Fibroblast of villous mesenchyme (primary cell): Measurements from ENCODE around the gene COA3. TPM values are rescaled to one million over a fixed set of nuclear protein-coding genes. Genes with fewer than 3 reads are reported as not detected.
"Not testable (repeated sequence)": the region's sequence is repeated elsewhere in the genome, so short reads cannot be mapped to it uniquely, and the experiment has no call there.

Experiments used
- DNase-seq: peaks from one replicate; pipeline ENCODE4 v3.0.0-alpha.2; 2010; ENCODE audit warnings: low read depth
- H3K4me3 ChIP-seq: 2 replicates; pipeline ENCODE4 v1.5.1; 2011; ENCODE audit warnings: low read depth, mild to moderate bottlenecking, low read length
- CTCF ChIP-seq: IDR thresholded peaks from 2 replicates; pipeline ENCODE4 v1.5.1; 2012; ENCODE audit warnings: low read depth, mild to moderate bottlenecking, low read length; ENCODE audit not compliant: insufficient read depth
- total RNA-seq: library from RNA; depleted of rRNA; stranded (reverse); fragments of >200 nt; gene quantifications from 2 replicates; pipeline ENCODE4 v1.2.3, GENCODE V29; 2012

Gene COA3
- total RNA-seq, 1 donor = 52.2 TPM

GRCh38 chr17:42779304-42779935 is 19.1 kb downstream of the COA3 start:
- TF ChIP-seq CTCF = no peak
- no peak overlapping the region for H3K4me3 ChIP-seq
- DNase-seq = no peak

- DNase-seq = no peak
- TF ChIP-seq CTCF = no peak
- H3K4me3 ChIP-seq = no peak overlapping the region
Observed at GRCh38 chr17:42778570-42778969, 19.9 kb downstream of the COA3 start.

DNA sequence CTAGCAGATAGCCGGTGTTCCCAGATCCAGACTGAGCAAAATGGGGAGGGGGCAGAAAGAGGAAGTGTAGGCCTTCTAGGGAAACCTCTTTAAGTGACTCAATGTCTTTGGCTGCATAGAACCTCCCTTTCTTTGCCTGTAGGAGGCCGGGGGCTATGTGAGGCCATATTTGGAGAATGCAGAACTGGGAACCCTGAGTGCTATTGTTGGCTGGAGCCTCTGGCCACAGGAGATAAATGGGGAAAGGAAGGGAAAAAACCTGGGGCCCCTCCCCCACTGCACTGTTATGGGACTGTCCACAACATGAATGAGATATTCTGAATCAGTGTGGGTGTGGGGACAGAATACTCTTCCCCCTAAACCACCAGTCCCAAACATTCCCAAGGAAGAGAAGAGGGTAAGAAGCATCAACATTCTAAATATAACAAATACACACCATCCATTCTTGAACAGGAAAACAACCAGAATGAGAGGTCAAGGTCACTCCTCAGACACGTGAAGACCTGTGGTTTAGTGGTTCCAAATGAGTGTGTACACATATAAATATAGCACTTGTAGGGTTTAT is 22.9 kb downstream of the COA3 start:
- DNase-seq = no peak
- no peak for TF ChIP-seq CTCF

DNA sequence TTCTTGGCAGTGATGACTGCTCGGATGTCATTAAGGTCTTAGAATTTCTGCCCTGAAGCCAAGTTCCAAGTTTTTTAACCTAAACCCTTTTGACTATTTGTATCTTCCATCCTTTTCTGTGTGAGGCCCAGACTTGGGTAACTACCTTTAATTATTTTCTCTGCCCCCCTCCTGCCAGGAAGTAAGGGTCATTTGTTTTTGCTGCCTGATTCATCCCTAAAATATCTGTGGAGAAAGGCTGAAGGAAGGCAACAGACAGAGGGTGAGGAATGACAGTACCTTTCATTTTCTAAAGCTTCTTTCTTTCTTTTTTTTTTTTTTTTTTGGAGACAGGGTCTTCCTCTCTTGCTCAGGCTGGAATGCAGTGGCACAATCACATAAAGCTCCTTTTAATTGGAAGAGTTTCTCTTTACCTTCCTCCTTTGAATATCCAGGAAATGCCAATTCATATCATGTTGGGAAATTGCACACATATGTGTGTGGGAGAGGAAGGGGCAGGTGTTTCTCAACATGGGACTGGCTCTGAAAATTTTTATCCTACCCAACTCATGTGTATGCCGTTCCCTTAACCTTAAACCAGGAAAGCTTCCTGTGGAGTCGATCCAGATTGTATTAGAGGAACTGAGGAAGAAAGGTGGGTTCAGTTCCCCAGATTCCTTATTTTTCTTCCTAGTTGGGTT is 24.3 kb downstream of the COA3 start:
- no peak for DNase-seq
- TF ChIP-seq CTCF = no peak
- peak overlapping the region; percentile 91 for H3K4me3 ChIP-seq

More for the DNA sequence above, 22.9 kb downstream of the COA3 start:
- H3K4me3 ChIP-seq = no peak overlapping the region

GRCh38 chr17:42773290-42774035 is 25.0 kb downstream of the COA3 start, which contains the start of gene VPS25:
TSS of gene VPS25 (plus strand) at chr17:42773449. CDS start at chr17:42773476, 27 bp downstream.
- TF ChIP-seq CTCF = no peak
- peak within 1 kb of the TSS; percentile 91 for H3K4me3 ChIP-seq
- DNase-seq = peak; percentile 85

- DNase-seq = no peak
- no peak for TF ChIP-seq CTCF
- H3K4me3 ChIP-seq = peak overlapping the region; percentile 91
Observed at GRCh38 chr17:42772945-42773289, 25.6 kb downstream of the COA3 start.

DNA sequence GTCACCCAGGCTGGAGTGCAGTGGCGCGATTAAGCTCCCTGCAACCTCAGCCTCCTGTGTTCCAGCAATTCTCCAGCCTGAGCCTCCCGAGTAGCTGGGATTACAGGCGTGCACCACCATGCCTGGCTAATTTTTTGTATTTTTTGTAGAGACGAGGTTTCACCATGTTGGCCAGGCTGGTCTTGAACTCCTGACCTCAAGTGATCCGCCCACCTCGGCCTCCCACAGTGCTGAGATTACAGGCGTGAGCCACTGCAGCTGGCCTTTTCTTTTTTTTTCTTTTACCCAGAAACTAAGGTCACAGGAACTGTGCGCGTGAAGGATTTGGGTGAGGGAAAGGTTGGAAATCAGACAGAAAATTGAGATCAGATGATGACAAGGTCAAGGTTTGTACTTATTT is 28.5 kb downstream of the COA3 start:
- not testable (repeated sequence) for H3K4me3 ChIP-seq, DNase-seq

DNA sequence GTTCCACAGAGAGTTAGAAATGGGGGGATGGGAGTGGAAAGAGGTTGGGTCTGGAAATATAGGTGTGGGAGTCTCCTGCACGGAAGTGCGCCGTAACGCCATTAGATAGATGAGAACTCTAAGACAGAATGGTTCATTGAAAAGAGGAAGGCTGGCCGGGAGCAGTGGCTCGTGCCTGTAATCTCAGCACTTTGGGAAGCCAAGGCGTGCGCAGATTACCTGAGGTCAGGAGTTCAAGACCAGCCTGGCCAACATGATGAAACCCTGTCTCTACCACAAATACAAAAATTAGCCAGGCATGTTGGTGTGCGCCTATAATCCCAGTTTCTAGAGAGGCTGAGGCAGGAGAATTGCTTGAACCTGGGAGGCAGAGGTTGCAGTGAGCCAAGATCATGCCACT is 30.5 kb downstream of the COA3 start:
- not testable (repeated sequence) for DNase-seq

More for the DNA sequence above, 30.5 kb downstream of the COA3 start:
- not testable (repeated sequence) for H3K4me3 ChIP-seq
